Posterior cingulate gyrus (tissue), 11 donors: ENCODE measurements around the gene DNAJC12.
"Not testable (repeated sequence)": the region's sequence is repeated elsewhere in the genome, so short reads cannot be mapped to it uniquely, and the experiment has no call there.

ENCODE experiments used
- DNase-seq, 10 donors: peaks; one replicate each; pipeline versions ENCODE4 v3.0.0 to v3.0.0-alpha.2; 2020 to 2021; ENCODE audit warnings: mixed read lengths in 3 of 10
- intact Hi-C: fragments of 100-400 bp; cut with DNase I; formaldehyde crosslinking; loops from one replicate; pipeline ENCODE4 v1.15.1; 2023

Gene DNAJC12

GRCh38 chr10:67771200-67771599 is 66.8 kb downstream of the DNAJC12 start:
- DNase-seq, result no peak
- intact Hi-C loops, result no loop called here

- no peak for DNase-seq
- intact Hi-C loops, result no loop called here
These were observed 67.5 kb downstream of the DNAJC12 start for GRCh38 chr10:67770537-67770936.

- DNase-seq, result no peak
- intact Hi-C loops, result no loop called here
These were observed 70.7 kb downstream of the DNAJC12 start for GRCh38 chr10:67767244-67767643.

GRCh38 chr10:67764012-67764822 is 73.8 kb downstream of the DNAJC12 start:
- intact Hi-C loops, result no loop called here
- DNase-seq, result peak; percentile 90 to 99 (median 92)

GRCh38 chr10:67763499-67764011 is 74.4 kb downstream of the DNAJC12 start:
- DNase-seq, result peak; percentile 69 to 96 (median 78)
- intact Hi-C loops, result no loop called here

GRCh38 chr10:67762567-67762966 is 75.4 kb downstream of the DNAJC12 start:
- DNase-seq, intact Hi-C loops: not testable (repeated sequence)

- no peak for DNase-seq
- intact Hi-C loops, result no loop called here
These were observed 77.7 kb downstream of the DNAJC12 start for GRCh38 chr10:67760272-67760671.
